HepG2 (cell line): ENCODE measurements around the gene NCKAP1. TPM values are rescaled to one million over a fixed set of nuclear protein-coding genes. Genes with fewer than 3 reads are reported as not detected.
"Not testable (repeated sequence)": the region's sequence is repeated elsewhere in the genome, so short reads cannot be mapped to it uniquely, and the experiment has no call there.

ENCODE experiments used
- ATAC-seq: fragments of 200-7000 bp; cut with Tn5 transposase; 3 replicates; pipeline ENCODE4 v1.9.1; 2020; ENCODE audit warnings: mild to moderate bottlenecking, moderate library complexity
- BruUV-seq: library from RNA; stranded (reverse); fragments of 400-500 nt; replicated peaks from 2 replicates; lab custom pipeline; 2021; lab: Mats Ljungman, UMichigan
- CTCF ChIA-PET: fragments of 300-600 bp; formaldehyde crosslinking; extraction: SDS; loops from one replicate; lab custom pipeline; 2021; ENCODE audit warnings: low total read pairs, inconsistent platforms, low intra/inter-chr PET ratio; lab: Yijun Ruan, JAX
- POLR2A ChIA-PET: fragments of 350-600 bp; sonication (Branson Sonifier 250); formaldehyde crosslinking; loops from one replicate; lab custom pipeline; 2020; ENCODE audit warnings: antibody characterized with exemption, inconsistent platforms; lab: Yijun Ruan, JAX
- DNase-seq: peaks from one replicate; pipeline ENCODE4 v3.0.0-alpha.2; 2015; ENCODE audit warnings: low spot score
- FAIRE-seq: peaks from 3 replicates; lab custom pipeline; 2011; peaks lifted over from hg19 to GRCh38; lab: Jason Lieb, UNC
- H2AFZ ChIP-seq: one replicate; pipeline ENCODE4 v1.6.1; 2011; ENCODE audit warnings: low read length, inconsistent platforms
- H3K27ac ChIP-seq: fragments of 300-600 bp; 3 replicates; pipeline ENCODE4 v1.8.0; 2011; ENCODE audit warnings: mixed run types, mild to moderate bottlenecking, mixed read lengths, low read length, inconsistent platforms; ENCODE audit not compliant: insufficient read depth; ENCODE audit errors: extremely low read length
- H3K27me3 ChIP-seq, 2 experiments: fragments of 200-600 bp in 1 of 2; 2 replicates in 1 of 2; 3 replicates in 1 of 2; pipeline versions ENCODE4 v1.6.0 to v1.8.0; 2011; ENCODE audit warnings: low read length in 2 of 2, mild to moderate bottlenecking in 2 of 2, moderate library complexity in 2 of 2, inconsistent platforms in 1 of 2; ENCODE audit not compliant: insufficient read depth in 2 of 2, control insufficient read depth in 1 of 2
- H3K36me3 ChIP-seq, 2 experiments: fragments of 200-600 bp in 1 of 2; replicated peaks in 1 of 2; 2 replicates in 1 of 2; 3 replicates in 1 of 2; pipeline versions ENCODE4 v1.5.1 to v1.8.0; 2011; ENCODE audit warnings: low read length in 2 of 2, inconsistent platforms in 1 of 2; ENCODE audit not compliant: insufficient read depth in 2 of 2, control insufficient read depth in 1 of 2
- H3K4me1 ChIP-seq: 2 replicates; pipeline ENCODE4 v1.5.1; 2012; ENCODE audit warnings: low read length, inconsistent platforms; ENCODE audit not compliant: insufficient read depth
- H3K4me2 ChIP-seq: 2 replicates; pipeline ENCODE4 v1.6.0; 2011; ENCODE audit warnings: low read depth, low read length, inconsistent platforms
- H3K4me3 ChIP-seq, 3 experiments: fragments of 200-600 bp in 1 of 3; sonication (generic), shearing (Covaris generic) in 1 of 3; replicated peaks in 1 of 3; 2 replicates each; pipeline ENCODE4 v1.5.1; 2011 to 2016; ENCODE audit warnings: low read length in 3 of 3, inconsistent platforms in 2 of 3, low read depth in 2 of 3, mild to moderate bottlenecking in 2 of 3, control low read depth in 1 of 3, mixed read lengths in 1 of 3; ENCODE audit not compliant: insufficient read depth in 1 of 3
- H3K79me2 ChIP-seq: one replicate; pipeline ENCODE4 v1.6.1; 2011; ENCODE audit warnings: low read length, inconsistent platforms; ENCODE audit not compliant: insufficient read depth
- H3K9ac ChIP-seq: 2 replicates; pipeline ENCODE4 v1.6.0; 2011; ENCODE audit warnings: mild to moderate bottlenecking, low read depth, low read length, inconsistent platforms; ENCODE audit not compliant: insufficient read depth
- H3K9me3 ChIP-seq: 2 replicates; pipeline ENCODE4 v1.5.1; 2012; ENCODE audit warnings: mild to moderate bottlenecking, low read length
- H4K20me1 ChIP-seq: 2 replicates; pipeline ENCODE4 v1.6.0; 2011; ENCODE audit warnings: inconsistent platforms, mild to moderate bottlenecking, low read length, moderate library complexity; ENCODE audit not compliant: insufficient read depth
- BRF2 ChIP-seq: sonication (generic); formaldehyde crosslinking; IDR thresholded peaks from 2 replicates; pipeline ENCODE4 v1.8.1; 2022; ENCODE audit warnings: mild to moderate bottlenecking, missing genetic modification reagents
- SMARCE1 ChIP-seq: fragments of 450-650 bp; IDR thresholded peaks from 2 replicates; pipeline ENCODE4 v1.6.1; 2017; ENCODE audit warnings: borderline replicate concordance
- SRSF9 ChIP-seq: fragments of 200-400 bp; formaldehyde crosslinking; IDR thresholded peaks from 2 replicates; pipeline ENCODE4 v1.6.1; 2018; ENCODE audit warnings: borderline replicate concordance, mild to moderate bottlenecking, low read depth, low read length; ENCODE audit not compliant: insufficient read depth, poor library complexity, severe bottlenecking
- ZNF121 ChIP-seq: sonication (generic); formaldehyde crosslinking; IDR thresholded peaks from 2 replicates; pipeline ENCODE4 v1.5.0; 2020; ENCODE audit warnings: mild to moderate bottlenecking, missing genetic modification reagents
- ZNF619 ChIP-seq: sonication (generic); formaldehyde crosslinking; IDR thresholded peaks from 2 replicates; pipeline ENCODE4 v1.4.0; 2020; ENCODE audit warnings: mild to moderate bottlenecking, missing genetic modification reagents
- WGBS: methylation state at CpG from one replicate; pipeline ENCODE4 v1.1.6; 2017; ENCODE audit warnings: low lambda C conversion rate; 5-methylcytosine and 5-hydroxymethylcytosine counted together
- in situ Hi-C: cut with HindIII; loops from 2 replicates; pipeline ENCODE4 v1.10.0; 2017; ENCODE audit warnings: low pct_unique_long_range_greater_than_20kb; ENCODE audit not compliant: extremely low pct_ligation_motif_present
- intact Hi-C: fragments of 100-400 bp; cut with micrococcal nuclease; formaldehyde crosslinking; loops from one replicate; pipeline ENCODE4 v1.10.0; 2022; ENCODE audit not compliant: unreplicated experiment
- polyA plus RNA-seq, 8 experiments: library from polyadenylated mRNA; depleted of rRNA in 3 of 8; stranded (reverse) in 7 of 8; unstranded in 1 of 8; fragments of >200 nt; fragmentation: Illumina TruSeq in 4 of 8; extraction: Trizol in 4 of 8; gene quantifications; 2 replicates each; pipeline versions ENCODE4 v1.2.1 to v1.2.3, GENCODE V29; 2011 to 2016; ENCODE audit warnings: low read depth in 4 of 8, missing spikeins in 1 of 8, mixed read lengths in 1 of 8; ENCODE audit not compliant: insufficient read depth in 1 of 8
- total RNA-seq, 5 experiments: library from RNA; depleted of rRNA; stranded (reverse); fragments of >200 nt; fragmentation: Illumina TruSeq; extraction: Trizol; gene quantifications; 2 replicates each; pipeline ENCODE4 v1.2.3, GENCODE V29; 2016; ENCODE audit warnings: low read depth in 1 of 5

NCKAP1 gene
- total and polyA plus RNA-seq, 2 of the 13 experiments (the other 11 are each of a cell fraction or from before 2014, with no cell fraction given), result 72.1 to 96.3 TPM

DNA sequence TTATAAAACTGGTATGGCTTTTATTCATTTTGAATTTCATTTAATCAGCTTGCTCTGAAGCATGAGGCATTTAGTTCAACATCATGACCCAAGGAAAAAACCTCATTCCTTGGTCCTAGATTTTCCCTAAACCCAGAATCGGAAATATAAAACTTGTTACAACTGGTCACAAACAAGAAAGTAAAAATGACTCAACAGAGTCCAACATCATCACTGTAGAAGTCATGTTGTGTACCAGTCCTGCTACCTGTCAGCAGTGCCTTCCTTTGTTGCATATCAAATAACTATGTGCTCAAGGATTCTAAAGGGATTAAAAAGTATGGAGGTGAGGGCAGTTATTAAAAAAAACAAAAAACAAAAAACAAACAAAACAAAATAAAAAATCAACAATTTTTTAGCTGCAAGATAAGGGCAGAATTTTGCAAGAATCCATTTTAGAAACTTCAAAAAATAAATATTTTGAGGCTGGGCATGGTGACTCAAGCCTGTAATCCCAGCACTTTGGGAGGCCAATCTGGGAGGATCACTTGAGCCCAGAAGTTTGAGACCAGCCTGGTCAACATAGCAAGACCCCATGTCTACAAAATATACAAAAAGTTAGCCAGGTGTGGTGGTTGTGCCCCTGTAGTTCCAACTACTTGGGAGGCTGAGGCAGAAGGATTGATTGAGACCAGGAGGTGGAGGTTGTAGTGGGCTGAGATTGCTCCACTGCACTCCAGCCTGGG, 18.4 kb downstream of the NCKAP1 start:
- WGBS, result 96% methylated on average over 1 of the region's 1 CpG
- Histone ChIP-seq H4K20me1 (0 out of 2 replicates have a peak, but pooled peaks cover 3% of the 10 kb centered on the region), H3K4me3 (no peak overlapping the region), H3K9me3 (no peaks in the 10 kb centered on the region), H3K27ac (no peak overlapping the region), H3K36me3 (peaks cover 3 to 31% of the 10 kb centered on the region in 2 experiments; a peak in 3 of 5 replicates), H3K4me2 (no peak overlapping the region), H3K9ac (no peak overlapping the region), H2AFZ (no peak overlapping the region), H3K4me1 (peaks cover 5% of the 10 kb centered on the region; the same call in 1 of the 2 replicates), H3K27me3 (no peaks in the 10 kb centered on the region), H3K79me2 (peaks cover 93% of the 10 kb centered on the region)
- BruUV-seq, result no TSS peak
- CTCF ChIA-PET, result no interaction called here
- ATAC-seq (no peak), FAIRE-seq (no peak), DNase-seq (no peak)
- no peak for TF ChIP-seq ZNF619 (CRISPR knock-in tag)
- 0 out of 2 replicates have a peak, but pooled peaks have one; percentile 42 for TF ChIP-seq BRF2 (CRISPR knock-in tag)
- peak; percentile 53; the same call in 1 of the 2 replicates for TF ChIP-seq ZNF121
- TF ChIP-seq SMARCE1, result no peak
- no peak for TF ChIP-seq SRSF9
- intact Hi-C loops, result no loop called here
- in situ Hi-C loops, result no loop called here
- POLR2A ChIA-PET, result no interaction called here

- H3K27me3 ChIP-seq, H2AFZ ChIP-seq, H3K4me1 ChIP-seq, ATAC-seq, POLR2A ChIA-PET, H3K27ac ChIP-seq, FAIRE-seq, BruUV-seq, CTCF ChIA-PET, in situ Hi-C loops, H3K9ac ChIP-seq, H3K4me2 ChIP-seq, H4K20me1 ChIP-seq, intact Hi-C loops, H3K9me3 ChIP-seq, DNase-seq, H3K4me3 ChIP-seq: not testable (repeated sequence)
- Histone ChIP-seq H3K79me2 (peaks cover 95% of the 10 kb centered on the region), H3K36me3 (peaks cover 3 to 23% of the 10 kb centered on the region in 2 experiments; a peak in 3 of 5 replicates)
- 96% methylated on average over 11 of the region's 11 CpGs for WGBS
These were observed 20.4 kb downstream of the NCKAP1 start for GRCh38 chr2:183017845-183018244.
